SK-N-SH (cell line): ENCODE data around the gene SMIM22. TPM values are rescaled to one million over a fixed set of nuclear protein-coding genes. Genes with fewer than 3 reads are reported as not detected.

ENCODE experiments used
- CTCF ChIA-PET: fragments of 300-600, 350-600 bp; formaldehyde crosslinking; extraction: SDS; loops from one replicate; lab custom pipeline; 2021; lab: Yijun Ruan, JAX
- POLR2A ChIA-PET: fragments of 350-600 bp; sonication (Branson Sonifier 250); formaldehyde crosslinking; extraction: SDS; loops from one replicate; lab custom pipeline; 2020; ENCODE audit warnings: antibody characterized with exemption, inconsistent platforms; lab: Yijun Ruan, JAX
- DNase-seq: peaks from one replicate; pipeline ENCODE4 v3.0.0; 2012
- H2AFZ ChIP-seq: fragments of 200-600 bp; sonication (generic); 2 replicates; pipeline ENCODE4 v1.8.1; 2016; ENCODE audit warnings: antibody characterized with exemption, mild to moderate bottlenecking, low read depth
- H3F3A ChIP-seq: fragments of 200-600 bp; sonication (generic); replicated peaks from 2 replicates; pipeline ENCODE3; 2016; ENCODE audit warnings: antibody characterized with exemption, mild to moderate bottlenecking; ENCODE audit not compliant: insufficient read depth
- H3K27ac ChIP-seq, 2 experiments: fragments of 200-500 bp in 1 of 2; fragments of 200-600 bp in 1 of 2; sonication (Bioruptor generic) in 1 of 2; sonication (generic), shearing (Covaris generic) in 1 of 2; 2 replicates each; pipeline versions ENCODE4 v1.5.1 to v1.6.1; 2014 to 2016; ENCODE audit warnings: low read depth in 2 of 2, inconsistent platforms in 1 of 2, low read length in 1 of 2, mild to moderate bottlenecking in 1 of 2, mixed read lengths in 1 of 2
- H3K27me3 ChIP-seq: fragments of 200-600 bp; sonication (generic), shearing (Covaris generic); 2 replicates; pipeline ENCODE4 v1.6.1; 2016; ENCODE audit warnings: mixed run types; ENCODE audit not compliant: insufficient read depth
- H3K36me3 ChIP-seq, 2 experiments: fragments of 200-500 bp in 1 of 2; fragments of 200-600 bp in 1 of 2; sonication (Bioruptor generic) in 1 of 2; sonication (generic) in 1 of 2; replicated peaks in 1 of 2; 2 replicates each; pipeline versions ENCODE3 to v1.5.1; 2014 to 2016; ENCODE audit warnings: low read length in 1 of 2, mild to moderate bottlenecking in 1 of 2; ENCODE audit not compliant: insufficient read depth in 2 of 2, control insufficient read depth in 1 of 2
- H3K4me1 ChIP-seq, 2 experiments: fragments of 200-500 bp in 1 of 2; fragments of 200-600 bp in 1 of 2; sonication (Bioruptor generic) in 1 of 2; sonication (generic), shearing (Covaris generic) in 1 of 2; 2 replicates each; pipeline versions ENCODE4 v1.5.1 to v1.6.1; 2014 to 2016; ENCODE audit warnings: low read depth in 1 of 2, low read length in 1 of 2, mixed run types in 1 of 2; ENCODE audit not compliant: insufficient read depth in 2 of 2, control insufficient read depth in 1 of 2
- H3K4me2 ChIP-seq: fragments of 200-600 bp; sonication (generic), shearing (Covaris generic); 2 replicates; pipeline ENCODE4 v1.6.1; 2017; ENCODE audit warnings: mixed run types
- H3K4me3 ChIP-seq, 2 experiments: fragments of 200-500 bp in 1 of 2; fragments of 200-600 bp in 1 of 2; sonication (Bioruptor generic) in 1 of 2; sonication (generic), shearing (Covaris generic) in 1 of 2; 2 replicates each; pipeline versions ENCODE4 v1.5.1 to v1.8.1; 2014 to 2016; ENCODE audit warnings: low read depth in 2 of 2, inconsistent platforms in 1 of 2, low read length in 1 of 2, mild to moderate bottlenecking in 1 of 2, mixed read lengths in 1 of 2, moderate library complexity in 1 of 2
- H3K79me2 ChIP-seq: fragments of 200-600 bp; sonication (generic); 2 replicates; pipeline ENCODE4 v1.8.1; 2017; ENCODE audit warnings: mild to moderate bottlenecking; ENCODE audit not compliant: insufficient read depth
- H3K9ac ChIP-seq: fragments of 200-600 bp; sonication (generic); 2 replicates; pipeline ENCODE4 v1.6.1; 2017; ENCODE audit warnings: mixed run types
- H3K9me2 ChIP-seq: fragments of 200-600 bp; sonication (generic); 2 replicates; pipeline ENCODE4 v1.6.1; 2017; ENCODE audit warnings: mixed run types
- H3K9me3 ChIP-seq: fragments of 200-600 bp; sonication (generic); 2 replicates; pipeline ENCODE4 v1.6.1; 2017; ENCODE audit warnings: mixed run types, mild to moderate bottlenecking, moderate library complexity
- H4K20me1 ChIP-seq: fragments of 200-600 bp; sonication (generic); 2 replicates; pipeline ENCODE4 v1.6.1; 2017; ENCODE audit warnings: mild to moderate bottlenecking, mixed run types; ENCODE audit not compliant: insufficient read depth
- CTCF ChIP-seq: fragments of 200-600 bp; sonication (generic); IDR thresholded peaks from 2 replicates; pipeline ENCODE4 v1.6.1; 2017; ENCODE audit warnings: antibody characterized with exemption, mild to moderate bottlenecking, moderate library complexity
- ELF1 ChIP-seq: IDR thresholded peaks from 2 replicates; pipeline ENCODE4 v1.4.0; 2012
- EP300 ChIP-seq, 2 experiments: IDR thresholded peaks; 2 replicates each; pipeline versions ENCODE4 v1.4.0 to v1.6.1; 2012; ENCODE audit warnings: borderline replicate concordance in 1 of 2, low read depth in 1 of 2, low read length in 1 of 2
- EZH2phosphoT487 ChIP-seq: fragments of 200-600 bp; sonication (generic); IDR thresholded peaks from 2 replicates; pipeline ENCODE4 v1.6.1; 2017; ENCODE audit warnings: low read depth, mixed run types, mild to moderate bottlenecking, antibody characterized with exemption, moderate library complexity, borderline replicate concordance
- FOSL2 ChIP-seq: IDR thresholded peaks from 2 replicates; pipeline ENCODE4 v1.4.0; 2012; ENCODE audit warnings: low read depth, mild to moderate bottlenecking, moderate library complexity, borderline replicate concordance
- FOXJ3 ChIP-seq: sonication (generic); formaldehyde crosslinking; IDR thresholded peaks from 2 replicates; pipeline ENCODE4 v1.5.1; 2020; ENCODE audit warnings: mild to moderate bottlenecking, missing genetic modification reagents
- GATA2 ChIP-seq: sonication (generic); formaldehyde crosslinking; IDR thresholded peaks from 2 replicates; pipeline ENCODE4 v1.5.0; 2020; ENCODE audit warnings: mild to moderate bottlenecking, missing genetic modification reagents
- JUND ChIP-seq: IDR thresholded peaks from 2 replicates; pipeline ENCODE4 v1.4.0; 2012
- MEF2A ChIP-seq: IDR thresholded peaks from 2 replicates; pipeline ENCODE4 v1.4.0; 2012; ENCODE audit warnings: low read depth, borderline replicate concordance
- NFIC ChIP-seq: IDR thresholded peaks from 2 replicates; pipeline ENCODE4 v1.4.0; 2012; ENCODE audit warnings: borderline replicate concordance
- PBX3 ChIP-seq: IDR thresholded peaks from 2 replicates; pipeline ENCODE4; 2012
- RAD21 ChIP-seq: IDR thresholded peaks from 2 replicates; pipeline ENCODE4 v1.6.1; 2012; ENCODE audit warnings: mild to moderate bottlenecking, low read length
- RCOR1 ChIP-seq: fragments of 150-350 bp; IDR thresholded peaks from 2 replicates; pipeline ENCODE4 v1.6.1; 2017; ENCODE audit warnings: antibody characterized with exemption, low read length
- REST ChIP-seq: IDR thresholded peaks from 2 replicates; pipeline ENCODE4 v1.6.1; 2012; ENCODE audit warnings: mild to moderate bottlenecking, low read depth, low read length, moderate library complexity
- RFX5 ChIP-seq: IDR thresholded peaks from 2 replicates; pipeline ENCODE4 v1.6.1; 2012; ENCODE audit warnings: mild to moderate bottlenecking, improper control_type of control experiment, low read length
- RXRA ChIP-seq: IDR thresholded peaks from 2 replicates; pipeline ENCODE4 v1.4.0; 2012; ENCODE audit warnings: low read depth, mild to moderate bottlenecking, borderline replicate concordance
- SMC3 ChIP-seq: IDR thresholded peaks from 2 replicates; pipeline ENCODE4 v1.6.1; 2012; ENCODE audit warnings: low read depth, low read length, improper control_type of control experiment
- TEAD4 ChIP-seq: IDR thresholded peaks from 2 replicates; pipeline ENCODE4 v1.4.0; 2012; ENCODE audit warnings: mild to moderate bottlenecking, borderline replicate concordance; ENCODE audit not compliant: insufficient read depth
- USF1 ChIP-seq: IDR thresholded peaks from 2 replicates; pipeline ENCODE4 v1.4.0; 2012; ENCODE audit warnings: low read depth, borderline replicate concordance
- YY1 ChIP-seq: IDR thresholded peaks from 2 replicates; pipeline ENCODE4 v1.4.0; 2012; ENCODE audit warnings: low read depth, mild to moderate bottlenecking
- WGBS: methylation state at CpG from one replicate; pipeline ENCODE4 v1.1.6; 2017; ENCODE audit warnings: low lambda C conversion rate; 5-methylcytosine and 5-hydroxymethylcytosine counted together
- polyA plus RNA-seq, 3 experiments: library from polyadenylated mRNA; depleted of rRNA; stranded (reverse); fragments of >200 nt; gene quantifications; 2 replicates each; pipeline ENCODE4 v1.2.3, GENCODE V29; 2012

Gene SMIM22
- polyA plus RNA-seq, 1 of the 3 experiments (the other 2 are of a cell fraction): not detected

GRCh38 chr16:4777339-4778049 is 17.7 kb upstream of the SMIM22 start:
- Histone ChIP-seq H3K27ac (no peak overlapping the region), H3K4me1 (peaks cover 0 to 2% of the 10 kb centered on the region in 2 experiments; a peak in 1 of 4 replicates), H3K36me3 (no peaks in the 10 kb centered on the region), H3K9ac (no peak overlapping the region), H3K27me3 (no peaks in the 10 kb centered on the region), H3F3A (no peaks in the 10 kb centered on the region), H3K4me2 (no peak overlapping the region), H3K4me3 (no peak overlapping the region), H2AFZ (no peak overlapping the region), H3K9me3 (no peaks in the 10 kb centered on the region), H3K79me2 (no peaks in the 10 kb centered on the region), H3K9me2 (no peaks in the 10 kb centered on the region), H4K20me1 (no peaks in the 10 kb centered on the region)
- TF ChIP-seq PBX3 (no peak), RFX5 (no peak), NFIC (no peak), EZH2phosphoT487 (no peak), RAD21 (no peak), EP300 (IDR thresholded peaks at IDR 0.05; ENCODE audit: borderline replicate concordance in 1 of 2, low read depth in 1 of 2, low read length in 1 of 2) (no peak), RCOR1 (no peak), MEF2A (no peak), JUND (no peak), FOXJ3 (CRISPR knock-in tag) (no peak), TEAD4 (no peak), RXRA (no peak), FOSL2 (no peak), ELF1 (no peak), USF1 (no peak), SMC3 (no peak), YY1 (no peak), GATA2 (CRISPR knock-in tag) (no peak)
- CTCF ChIA-PET: interaction anchor here (1.7 kb wide), 1 partner anchor 9 kb away, joined by 4 read pairs; no protein-coding TSS in a partner anchor
- no peak for DNase-seq
- POLR2A ChIA-PET: no interaction called here
- WGBS: 82% methylated on average over 5 of the region's 17 CpGs

- H3K4me3 ChIP-seq: no peak overlapping the region
- H3K4me2 ChIP-seq: no peak overlapping the region
- no peak overlapping the region for H2AFZ ChIP-seq
- CTCF ChIA-PET: interaction anchor here (1.7 kb wide), 1 partner anchor 8 kb away, joined by 4 read pairs; no protein-coding TSS in a partner anchor
- H3K9me3 ChIP-seq: no peaks in the 10 kb centered on the region
- no peaks in the 10 kb centered on the region for H3K36me3 ChIP-seq
- H3K79me2 ChIP-seq: no peaks in the 10 kb centered on the region
- H3K9ac ChIP-seq: no peak overlapping the region
- POLR2A ChIA-PET: interaction anchor here (0.6 kb wide), 1 partner anchor 28 kb away, joined by 4 read pairs; no protein-coding TSS in a partner anchor
- WGBS: 74% methylated on average over 5 of the region's 5 CpGs
- peaks cover 0 to 2% of the 10 kb centered on the region in 2 experiments; a peak in 1 of 4 replicates for H3K4me1 ChIP-seq
- H3K9me2 ChIP-seq: no peaks in the 10 kb centered on the region
- H3K27ac ChIP-seq: no peak overlapping the region
- no peak for DNase-seq
- H3K27me3 ChIP-seq: no peaks in the 10 kb centered on the region
- no peaks in the 10 kb centered on the region for H3F3A ChIP-seq
- H4K20me1 ChIP-seq: no peaks in the 10 kb centered on the region
- TF ChIP-seq RXRA (no peak), YY1 (no peak), PBX3 (no peak), REST (no peak), SMC3 (no peak), MEF2A (no peak), CTCF (no peak)
Observed at GRCh38 chr16:4778050-4778392, 17.1 kb upstream of the SMIM22 start.
